ENCODE measurements around the gene INKA1. TPM values are rescaled to one million over a fixed set of nuclear protein-coding genes. Genes with fewer than 3 reads are reported as not detected.

Gene INKA1
- total and polyA plus RNA-seq, 4 donors, result 0.84 to 4.2 (median 1.2) TPM

DNA sequence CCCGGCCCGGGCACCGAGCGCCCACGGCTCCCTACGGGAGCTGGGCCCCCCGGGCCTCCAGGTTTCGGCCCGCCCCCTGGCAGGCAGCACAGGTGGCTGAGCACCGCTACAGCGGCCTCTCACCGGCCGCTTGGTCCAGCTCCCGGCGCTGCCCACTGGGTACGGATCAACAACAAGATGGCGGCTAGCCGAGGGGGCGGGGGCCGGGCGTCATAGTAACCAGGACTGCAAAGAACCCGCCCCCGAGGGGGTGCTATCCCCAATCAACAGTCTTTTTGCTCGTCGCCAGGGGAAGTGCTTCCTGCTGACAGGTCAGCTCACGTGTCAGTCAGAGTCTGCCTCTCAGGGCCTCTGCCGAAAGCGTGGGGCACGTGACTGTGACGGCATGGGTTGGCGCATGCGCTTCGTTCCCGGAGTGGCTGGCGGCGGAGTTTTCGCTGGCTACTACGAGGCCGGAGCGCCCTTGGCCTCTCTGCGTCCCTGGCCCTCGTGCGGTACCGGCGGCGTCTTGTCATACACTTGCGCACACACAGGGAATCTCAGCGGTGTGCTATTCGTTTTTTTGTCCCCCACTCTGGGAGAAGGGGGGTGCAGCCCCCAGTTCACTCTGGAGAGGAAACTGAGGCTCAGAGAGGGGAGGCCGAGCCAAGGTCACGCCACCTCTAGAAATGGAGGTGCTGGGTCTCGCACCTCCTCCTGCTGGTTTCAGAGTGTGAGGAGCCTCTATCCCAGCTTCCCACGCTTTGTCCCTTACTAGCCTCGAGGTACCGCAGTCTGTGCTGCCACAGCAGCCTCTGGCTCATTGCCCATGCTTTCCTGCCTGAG, 16.5 kb upstream of the INKA1 start, which contains the start of gene IP6K1:
TSS of gene IP6K1 (minus strand) at position 186 of the 825 bp plus-strand sequence. CDS start 38,502 bp downstream, outside the sequence.
- TF ChIP-seq HNF4A (conservative IDR thresholded peaks at IDR 0.05) (no peak), RXRA (IDR thresholded peaks at IDR 0.05) (no peak), GABPA (IDR thresholded peaks at IDR 0.05 in 1 of 2, conservative IDR thresholded peaks at IDR 0.05 in 1 of 2) (peak in 1 of 2 donors; percentile 74), TAF1 (conservative IDR thresholded peaks at IDR 0.05) (no peak), EGR1 (IDR thresholded peaks at IDR 0.05; ENCODE audit: low read depth in 2 of 2) (peak in 1 of 2 donors; percentile 78), CTCF (IDR thresholded peaks at IDR 0.05; ENCODE audit: low read depth, low read length, missing input control) (no peak), FOXA1 (IDR thresholded peaks at IDR 0.05) (no peak), YY1 (IDR thresholded peaks at IDR 0.05) (peak; percentile 99), MAX (IDR thresholded peaks at IDR 0.05) (peak; percentile 74), FOXA2 (IDR thresholded peaks at IDR 0.05) (no peak), REST (IDR thresholded peaks at IDR 0.05) (no peak), HNF4G (IDR thresholded peaks at IDR 0.05) (no peak), SP1 (IDR thresholded peaks at IDR 0.05) (peak; percentile 94), RAD21 (IDR thresholded peaks at IDR 0.05) (no peak), JUND (IDR thresholded peaks at IDR 0.05) (no peak), NR2F2 (IDR thresholded peaks at IDR 0.05) (no peak)
- TF ChIP-seq, protein P1, sequence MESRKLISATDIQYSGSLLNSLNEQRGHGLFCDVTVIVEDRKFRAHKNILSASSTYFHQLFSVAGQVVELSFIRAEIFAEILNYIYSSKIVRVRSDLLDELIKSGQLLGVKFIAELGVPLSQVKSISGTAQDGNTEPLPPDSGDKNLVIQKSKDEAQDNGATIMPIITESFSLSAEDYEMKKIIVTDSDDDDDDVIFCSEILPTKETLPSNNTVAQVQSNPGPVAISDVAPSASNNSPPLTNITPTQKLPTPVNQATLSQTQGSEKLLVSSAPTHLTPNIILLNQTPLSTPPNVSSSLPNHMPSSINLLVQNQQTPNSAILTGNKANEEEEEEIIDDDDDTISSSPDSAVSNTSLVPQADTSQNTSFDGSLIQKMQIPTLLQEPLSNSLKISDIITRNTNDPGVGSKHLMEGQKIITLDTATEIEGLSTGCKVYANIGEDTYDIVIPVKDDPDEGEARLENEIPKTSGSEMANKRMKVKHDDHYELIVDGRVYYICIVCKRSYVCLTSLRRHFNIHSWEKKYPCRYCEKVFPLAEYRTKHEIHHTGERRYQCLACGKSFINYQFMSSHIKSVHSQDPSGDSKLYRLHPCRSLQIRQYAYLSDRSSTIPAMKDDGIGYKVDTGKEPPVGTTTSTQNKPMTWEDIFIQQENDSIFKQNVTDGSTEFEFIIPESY (IDR thresholded peaks at IDR 0.05), result no peak
- TF ChIP-seq, protein P2, sequence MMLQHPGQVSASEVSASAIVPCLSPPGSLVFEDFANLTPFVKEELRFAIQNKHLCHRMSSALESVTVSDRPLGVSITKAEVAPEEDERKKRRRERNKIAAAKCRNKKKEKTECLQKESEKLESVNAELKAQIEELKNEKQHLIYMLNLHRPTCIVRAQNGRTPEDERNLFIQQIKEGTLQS (IDR thresholded peaks at IDR 0.05), result no peak
- WGBS, result 5% methylated on average over 55 of the region's 55 CpGs
- peaks cover 0 to 3% (median under 1%) of the 10 kb centered on the region in 4 donors for H3K36me3 ChIP-seq (ENCODE audit: control insufficient read depth in 4 of 4, insufficient read depth in 3 of 4, low read depth in 1 of 4, low read length in 3 of 4)
- no peaks in the 10 kb centered on the region for H3K27me3 ChIP-seq (ENCODE audit: control insufficient read depth in 4 of 4, insufficient read depth in 4 of 4, low read length in 3 of 4)
- H3K9me3 ChIP-seq (ENCODE audit: control insufficient read depth in 4 of 4, low read length in 3 of 4), result no peaks in the 10 kb centered on the region
- peaks cover under 1 to 16% (median 9%) of the 10 kb centered on the region in 4 donors for H3K4me1 ChIP-seq (ENCODE audit: control insufficient read depth in 4 of 4, insufficient read depth in 4 of 4, low read length in 3 of 4)
- peak; percentile 99 for DNase-seq (ENCODE audit: low spot score)
- H3K27ac ChIP-seq (ENCODE audit: low read depth in 1 of 2, low read length in 2 of 2), result peak within 1 kb of the TSS; percentile 72 to 92
- H3K4me3 ChIP-seq (ENCODE audit: low read depth in 1 of 3, low read length in 3 of 3), result peak within 1 kb of the TSS; percentile 82 to 96 (median 86)
- peak within 1 kb of the TSS; percentile 68 to 95 for H3K9ac ChIP-seq (ENCODE audit: low read depth in 1 of 2, low read length in 2 of 2)

Data from liver (tissue), 9 donors.